ENCODE data around the gene SMOC2.

DNA sequence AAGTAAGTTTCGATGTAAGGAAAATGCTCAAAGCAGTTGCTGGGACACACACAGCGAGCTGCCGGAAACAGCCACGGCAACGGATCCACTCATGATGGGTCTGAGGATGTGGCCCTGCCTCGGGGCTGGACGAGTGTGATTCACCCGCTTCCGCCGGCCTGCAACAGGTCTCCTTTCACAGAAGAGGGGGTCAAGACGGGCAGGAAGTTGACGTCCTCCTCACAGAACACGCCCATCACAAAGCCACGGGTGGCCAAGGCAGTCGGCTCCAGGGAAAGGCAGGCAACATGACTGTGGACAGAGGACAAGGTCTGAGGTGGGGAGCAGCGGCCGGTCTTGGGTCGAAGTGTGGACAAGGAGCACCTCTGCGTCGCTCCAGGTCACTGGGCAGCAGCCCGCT is 29.9 kb upstream of the SMOC2 start:
- TF ChIP-seq, protein P1, sequence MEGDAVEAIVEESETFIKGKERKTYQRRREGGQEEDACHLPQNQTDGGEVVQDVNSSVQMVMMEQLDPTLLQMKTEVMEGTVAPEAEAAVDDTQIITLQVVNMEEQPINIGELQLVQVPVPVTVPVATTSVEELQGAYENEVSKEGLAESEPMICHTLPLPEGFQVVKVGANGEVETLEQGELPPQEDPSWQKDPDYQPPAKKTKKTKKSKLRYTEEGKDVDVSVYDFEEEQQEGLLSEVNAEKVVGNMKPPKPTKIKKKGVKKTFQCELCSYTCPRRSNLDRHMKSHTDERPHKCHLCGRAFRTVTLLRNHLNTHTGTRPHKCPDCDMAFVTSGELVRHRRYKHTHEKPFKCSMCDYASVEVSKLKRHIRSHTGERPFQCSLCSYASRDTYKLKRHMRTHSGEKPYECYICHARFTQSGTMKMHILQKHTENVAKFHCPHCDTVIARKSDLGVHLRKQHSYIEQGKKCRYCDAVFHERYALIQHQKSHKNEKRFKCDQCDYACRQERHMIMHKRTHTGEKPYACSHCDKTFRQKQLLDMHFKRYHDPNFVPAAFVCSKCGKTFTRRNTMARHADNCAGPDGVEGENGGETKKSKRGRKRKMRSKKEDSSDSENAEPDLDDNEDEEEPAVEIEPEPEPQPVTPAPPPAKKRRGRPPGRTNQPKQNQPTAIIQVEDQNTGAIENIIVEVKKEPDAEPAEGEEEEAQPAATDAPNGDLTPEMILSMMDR (IDR thresholded peaks at IDR 0.05): no peak
- TF ChIP-seq POLR2A (IDR thresholded peaks at IDR 0.05) (no peak), POLR2AphosphoS5 (IDR thresholded peaks at IDR 0.05) (no peak)

Measured in breast epithelium (tissue), 3 donors.